Ammon's horn (tissue), 1 donor: ENCODE results near the gene TAF1.
A peak's percentile ranks its signal among the peaks of the same experiment; 100 is the strongest.
"Not testable (repeated sequence)": the region's sequence is repeated elsewhere in the genome, so short reads cannot be mapped to it uniquely, and the experiment has no call there.

Source experiments
- DNase-seq: peaks from one replicate; pipeline ENCODE4 v3.0.0-alpha.2; 2016; ENCODE audit warnings: low spot score

The TAF1 gene

DNA sequence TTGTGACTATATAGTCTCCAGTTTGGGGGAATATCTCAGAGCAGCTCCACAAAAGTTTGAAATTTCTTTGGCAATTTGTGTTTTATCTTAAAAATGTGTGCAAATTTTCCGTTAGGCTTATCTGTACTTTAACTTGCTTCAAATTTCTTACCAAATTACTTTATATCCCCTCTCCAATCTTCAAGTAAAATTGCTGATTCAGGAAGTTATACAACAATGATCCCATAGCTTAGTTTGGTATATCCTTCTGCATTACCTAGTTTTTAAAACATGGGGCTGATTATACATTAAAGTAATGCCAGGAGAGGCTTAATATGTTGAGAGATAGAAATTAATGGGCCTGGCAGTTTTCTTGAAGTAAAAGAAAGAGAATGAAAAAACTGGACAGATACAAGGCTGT lies 66.6 kb downstream of the TAF1 start:
- DNase-seq: no peak

DNA sequence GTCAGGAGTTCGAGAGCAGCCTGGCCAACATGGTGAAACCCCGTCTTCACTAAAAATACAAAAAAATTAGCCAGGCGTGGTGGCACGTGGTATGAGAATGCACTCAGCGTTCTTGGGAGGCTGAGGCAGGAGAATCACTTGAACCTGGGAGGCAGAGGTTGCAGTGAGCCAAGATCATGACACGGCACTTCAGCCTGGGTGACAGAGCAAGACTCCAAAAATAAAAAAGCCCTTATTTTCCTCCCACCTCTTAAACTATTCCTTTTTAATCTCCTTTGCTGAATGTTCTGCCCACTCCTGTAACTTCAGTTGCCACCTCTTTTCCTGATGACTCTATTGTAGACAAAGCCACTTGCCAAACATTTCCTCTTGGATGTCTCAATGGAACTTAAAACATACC lies 72.6 kb downstream of the TAF1 start:
- DNase-seq: no peak

DNA sequence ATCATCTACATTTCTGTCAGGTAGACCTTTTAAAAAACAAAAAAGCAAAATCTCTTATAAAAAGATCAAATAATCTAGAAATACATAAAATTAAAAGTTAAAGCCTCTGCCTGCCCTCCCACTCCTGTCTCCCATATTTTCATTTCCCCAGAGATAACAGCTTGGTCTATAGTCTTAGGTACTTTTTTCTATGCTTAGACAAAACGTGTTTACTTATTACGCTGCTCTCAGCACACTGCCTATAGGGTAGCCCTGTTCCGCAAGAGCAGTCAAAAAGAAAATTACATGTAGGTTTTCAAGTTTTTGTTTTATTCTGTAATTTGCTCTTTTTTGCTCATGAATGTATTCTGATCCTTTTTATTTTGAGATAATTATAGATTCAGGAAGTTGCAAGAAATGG lies 73.3 kb downstream of the TAF1 start:
- DNase-seq: no peak

DNA sequence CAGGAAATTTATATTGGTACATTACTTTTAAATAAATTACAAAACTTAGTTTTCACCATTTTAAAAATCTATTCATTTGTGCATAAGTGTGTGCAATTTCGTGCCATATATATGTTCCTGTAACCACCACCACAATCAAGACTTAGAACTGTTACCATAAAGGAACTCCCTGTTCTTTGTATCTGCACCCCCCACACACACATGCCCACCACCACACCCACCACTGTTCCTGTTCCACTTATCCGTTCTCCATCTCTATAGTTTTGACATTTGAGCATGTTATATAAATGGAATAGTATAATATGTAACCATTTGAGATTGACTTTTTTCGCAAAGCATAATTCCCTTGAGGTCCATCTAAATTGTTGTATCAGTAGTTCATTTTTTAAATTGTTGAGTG lies 73.7 kb downstream of the TAF1 start:
- no peak for DNase-seq

DNA sequence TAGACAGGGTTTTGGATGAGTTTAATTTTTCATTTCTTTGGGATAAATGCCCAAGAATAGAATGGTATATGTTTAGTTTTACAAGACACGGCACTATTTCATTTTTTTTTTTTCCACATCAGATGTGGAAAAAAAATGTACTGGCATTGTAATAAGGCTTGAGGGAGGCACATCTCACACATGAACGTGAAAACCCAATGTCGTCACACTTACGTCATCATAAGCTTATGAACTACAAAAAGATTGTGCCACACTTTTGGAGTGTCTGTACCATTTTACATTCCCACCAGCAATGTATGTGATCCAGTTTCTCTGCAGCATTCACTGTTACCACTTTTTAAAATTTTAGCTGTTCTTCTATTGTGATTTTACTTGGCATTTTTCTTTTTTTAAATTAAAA lies 74.2 kb downstream of the TAF1 start:
- DNase-seq: no peak

DNA sequence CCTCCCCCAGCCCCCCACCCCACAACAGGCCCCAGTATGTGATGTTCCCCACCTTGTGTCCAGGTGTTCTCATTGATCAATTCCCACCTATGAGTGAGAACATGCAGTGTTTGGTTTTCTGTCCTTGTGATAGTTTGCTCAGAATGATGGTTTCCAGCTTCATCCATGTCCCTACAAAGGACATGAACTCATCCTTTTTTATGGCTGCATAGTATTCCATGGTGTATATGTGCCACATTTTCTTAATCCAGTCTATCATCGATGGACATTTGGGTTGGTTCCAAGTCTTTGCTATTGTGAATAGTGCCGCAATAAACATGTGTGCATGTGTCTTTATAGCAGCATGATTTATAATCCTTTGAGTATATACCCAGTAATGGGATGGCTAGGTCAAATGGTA lies 75.7 kb downstream of the TAF1 start:
- DNase-seq: not testable (repeated sequence)

DNA sequence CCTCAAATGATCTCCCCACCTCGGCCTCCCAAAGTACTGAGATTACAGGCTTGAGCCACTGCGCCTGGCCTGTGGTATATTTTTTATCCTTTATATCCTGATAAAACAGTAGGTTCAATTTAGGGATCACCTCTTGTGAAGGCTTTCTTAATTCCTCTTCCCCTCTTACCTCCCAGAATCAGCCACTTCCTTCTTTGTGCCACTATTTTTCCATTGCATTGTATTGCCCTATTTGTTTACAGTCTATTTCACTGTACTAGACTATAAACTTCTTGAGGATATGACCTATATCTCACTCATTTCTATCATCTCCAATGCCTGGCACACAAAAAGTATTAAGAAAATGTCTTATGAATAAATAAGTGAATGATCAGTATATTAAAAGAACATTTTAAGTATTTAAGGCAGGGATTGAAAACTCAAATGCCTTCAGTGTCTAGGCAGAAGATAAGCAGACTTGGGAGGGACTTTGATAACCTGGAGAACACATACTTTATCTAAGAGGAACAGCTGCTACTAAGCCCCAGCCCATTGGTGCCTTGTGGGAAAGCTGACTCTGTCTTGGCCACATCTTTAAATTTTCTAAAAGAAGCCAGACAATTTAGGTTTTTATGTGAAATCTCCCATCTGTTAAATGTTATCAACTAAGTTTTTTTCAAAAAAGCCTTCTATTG lies 84.4 kb downstream of the TAF1 start:
- no peak for DNase-seq

DNA sequence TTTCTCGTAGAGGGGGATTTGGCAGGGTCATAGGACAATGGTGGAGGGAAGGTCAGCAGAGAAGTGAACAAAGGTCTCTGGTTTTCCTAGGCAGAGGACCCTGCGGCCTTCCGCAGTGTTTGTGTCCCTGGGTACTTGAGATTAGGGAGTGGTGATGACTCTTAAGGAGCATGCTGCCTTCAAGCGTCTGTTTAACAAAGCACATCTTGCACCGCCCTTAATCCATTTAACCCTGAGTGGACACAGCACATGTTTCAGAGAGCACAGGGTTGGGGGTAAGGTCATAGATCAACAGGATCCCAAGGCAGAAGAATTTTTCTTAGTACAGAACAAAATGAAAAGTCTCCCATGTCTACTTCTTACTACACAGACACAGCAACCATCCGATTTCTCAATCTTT lies 85.4 kb downstream of the TAF1 start:
- DNase-seq: not testable (repeated sequence)

DNA sequence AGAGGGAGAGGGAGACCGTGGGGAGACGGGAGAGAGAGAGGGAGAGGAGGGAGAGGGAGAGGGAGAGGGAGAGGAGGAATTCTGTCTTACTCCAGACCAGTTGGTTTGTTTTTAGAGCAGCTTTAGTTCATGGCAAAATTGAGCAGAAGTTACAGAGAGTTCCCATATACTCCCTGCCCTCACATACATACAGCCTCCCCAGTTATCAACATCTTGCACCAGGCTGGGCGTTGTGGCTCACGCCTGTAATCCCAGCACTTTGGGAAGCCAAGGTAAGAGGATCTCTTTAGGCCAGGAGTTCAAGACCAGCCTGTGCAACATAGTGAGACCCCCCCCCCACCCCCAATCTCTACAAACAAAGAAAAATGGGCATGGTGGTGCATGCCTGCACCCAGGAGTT lies 86.9 kb downstream of the TAF1 start:
- no peak for DNase-seq

DNA sequence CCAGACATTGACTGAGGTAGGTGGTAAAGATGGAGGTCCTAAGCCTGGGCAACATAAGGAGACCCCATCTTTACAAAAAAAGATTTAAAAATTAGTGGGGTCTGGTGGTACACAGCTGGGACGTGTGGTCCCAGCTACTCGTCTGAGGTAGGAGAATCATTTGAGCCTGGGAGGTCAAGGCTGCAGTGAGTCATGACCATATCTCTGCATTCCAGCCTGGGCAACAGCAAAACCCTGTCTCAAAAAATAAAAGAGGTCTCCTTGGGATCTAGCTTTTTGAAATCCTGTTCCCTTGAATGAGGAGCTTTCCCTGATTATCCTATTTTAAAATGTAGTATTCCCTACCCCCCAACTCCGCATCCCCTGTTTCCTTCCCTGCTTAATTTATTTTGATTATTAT lies 88.1 kb downstream of the TAF1 start:
- no peak for DNase-seq

DNA sequence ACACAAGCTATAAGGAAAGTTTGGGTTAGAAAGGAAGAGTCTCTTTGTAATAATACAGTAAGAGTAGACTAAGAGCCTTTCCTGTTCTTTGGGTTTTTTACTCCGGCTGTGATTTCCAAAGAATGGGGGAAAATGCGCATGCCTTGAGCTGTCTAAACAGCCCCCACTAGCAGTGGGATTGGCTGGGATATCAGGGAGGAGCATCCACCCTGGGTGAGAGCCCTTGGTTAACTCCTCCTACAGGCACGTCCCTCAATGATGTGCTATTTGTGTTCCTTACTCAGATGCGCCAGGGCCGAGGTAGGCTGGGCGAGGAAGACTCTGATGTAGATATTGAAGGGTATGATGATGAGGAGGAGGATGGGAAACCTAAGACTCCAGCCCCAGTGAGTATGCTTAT lies 92.7 kb downstream of the TAF1 start:
- DNase-seq: no peak

DNA sequence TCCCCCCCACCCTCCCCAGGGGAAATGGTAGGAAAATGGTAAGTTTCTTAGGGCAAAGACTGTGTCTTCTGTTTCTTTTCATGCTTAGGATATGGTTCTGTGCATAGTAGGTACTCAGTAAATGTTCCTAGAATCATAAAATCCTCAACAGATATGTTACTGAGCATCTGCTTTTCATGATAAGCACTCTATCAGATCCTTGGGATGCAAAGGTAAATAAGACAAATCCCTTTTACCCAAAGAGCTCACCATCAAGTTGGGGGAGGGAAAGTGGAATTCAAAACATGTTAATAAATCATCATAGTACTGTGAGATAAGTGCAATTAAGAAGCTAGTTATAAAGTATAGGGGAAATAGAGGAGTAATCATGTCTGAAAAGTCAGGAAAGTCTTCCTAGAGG lies 98.8 kb downstream of the TAF1 start:
- no peak for DNase-seq

DNA sequence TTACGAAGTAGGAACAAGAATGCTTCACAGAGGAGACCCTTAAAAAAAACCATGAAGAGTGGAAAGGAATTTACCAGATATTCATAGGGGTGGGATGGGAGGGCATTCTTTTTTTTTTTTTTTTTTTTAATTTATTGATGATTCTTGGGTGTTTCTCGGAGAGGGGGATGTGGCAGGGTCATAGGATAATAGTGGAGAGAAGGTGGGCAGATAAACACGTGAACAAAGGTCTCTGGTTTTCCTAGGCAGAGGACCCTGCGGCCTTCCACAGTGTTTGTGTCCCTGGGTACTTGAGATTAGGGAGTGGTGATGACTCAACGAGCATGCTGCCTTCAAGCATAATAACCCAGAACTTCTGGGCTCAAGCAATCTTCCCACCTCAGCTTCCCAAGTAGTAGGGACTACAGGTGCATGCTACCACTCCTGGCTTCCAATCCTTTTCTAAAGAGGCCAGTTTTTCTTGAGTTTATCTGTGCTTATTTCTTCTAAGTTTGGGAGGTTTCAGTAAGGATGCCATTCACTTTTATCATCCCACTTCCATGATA lies 100.9 kb downstream of the TAF1 start:
- no peak for DNase-seq

DNA sequence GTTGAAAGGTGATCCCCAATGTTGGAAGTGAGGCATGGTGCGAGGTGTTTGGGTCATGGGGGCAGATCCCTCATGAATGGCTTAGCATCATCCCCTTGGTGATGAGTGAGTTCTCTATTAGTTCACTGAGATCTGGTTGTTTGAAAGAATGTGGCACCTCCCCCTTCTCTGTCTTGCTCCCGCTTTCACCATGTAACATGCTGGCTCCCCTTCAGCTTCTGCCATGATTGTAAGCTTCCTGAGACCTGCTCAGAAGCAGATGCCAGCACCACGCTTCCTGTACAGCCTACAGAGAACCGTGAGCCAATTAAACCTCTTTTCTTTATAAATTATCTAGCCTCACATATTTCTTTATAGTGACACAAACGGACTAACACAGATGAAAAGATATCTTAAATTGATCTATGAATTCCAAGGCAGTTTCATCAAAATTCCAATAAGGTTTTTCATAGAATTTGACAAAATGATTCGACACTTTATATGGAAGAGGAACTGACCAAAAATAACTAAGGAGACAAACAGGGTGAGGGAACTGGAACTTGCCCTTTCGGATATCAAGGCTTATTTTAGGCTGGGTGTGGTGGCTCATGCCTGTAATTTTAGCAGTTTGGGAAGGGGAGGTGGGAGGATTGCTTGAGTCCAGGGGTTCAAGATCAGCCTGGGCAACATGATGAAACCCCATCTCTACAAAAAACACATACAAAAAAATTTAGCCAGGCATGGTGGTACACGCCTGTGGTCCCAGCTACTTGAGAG lies 109.8 kb downstream of the TAF1 start:
- DNase-seq: no peak

DNA sequence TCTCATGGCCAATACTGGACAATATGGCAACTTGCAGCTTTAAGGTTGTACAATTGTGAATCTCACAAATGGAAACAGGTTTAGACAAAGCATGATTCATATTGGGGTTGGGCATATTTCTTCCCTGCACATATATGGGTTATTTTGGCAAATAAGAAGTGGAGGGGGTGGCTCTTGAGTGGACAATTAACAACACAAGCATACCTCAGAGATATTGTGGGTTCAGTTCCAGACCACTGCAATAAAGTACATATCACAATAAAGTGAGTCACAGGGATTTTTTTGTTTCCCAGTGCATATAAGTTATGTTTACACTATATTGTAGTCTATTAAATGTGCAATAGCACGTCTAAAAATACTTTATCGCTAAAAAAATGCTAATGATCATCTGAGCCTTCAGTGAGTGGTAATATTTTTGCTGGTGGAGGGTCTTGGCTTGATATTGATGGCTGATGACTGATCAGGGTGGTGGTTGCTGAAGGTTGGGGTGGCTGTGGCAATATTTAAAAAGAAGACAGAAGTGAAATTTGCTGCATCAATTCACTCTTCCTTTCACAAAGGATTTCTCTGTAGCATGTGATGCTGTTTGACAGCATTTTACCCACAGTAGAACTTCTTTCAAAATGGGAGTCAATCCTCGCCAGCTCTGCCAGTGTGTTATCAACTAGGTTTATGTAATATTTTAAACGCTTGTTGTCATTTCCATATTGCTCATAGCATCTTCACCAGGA lies 116.2 kb downstream of the TAF1 start:
- DNase-seq: no peak

DNA sequence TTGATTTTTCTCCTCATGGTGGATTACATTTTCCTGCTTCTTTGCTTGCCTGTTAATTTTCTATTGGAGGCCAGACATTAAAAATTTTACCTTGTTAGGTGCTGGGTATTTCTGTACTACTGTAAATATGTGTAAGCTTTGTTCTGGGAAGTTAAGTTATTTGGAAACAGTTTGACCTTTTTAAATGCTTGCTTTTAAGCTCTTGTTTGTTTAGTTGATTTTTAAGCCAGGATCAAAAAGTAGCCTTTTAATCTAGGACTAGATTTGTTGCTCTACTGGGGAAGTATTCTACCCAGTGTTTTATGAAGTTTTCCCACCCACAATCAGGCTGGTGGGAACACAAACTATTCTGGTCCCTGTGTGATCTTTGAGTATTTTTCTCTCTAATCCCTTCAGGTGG lies 121.7 kb downstream of the TAF1 start:
- DNase-seq: no peak

DNA sequence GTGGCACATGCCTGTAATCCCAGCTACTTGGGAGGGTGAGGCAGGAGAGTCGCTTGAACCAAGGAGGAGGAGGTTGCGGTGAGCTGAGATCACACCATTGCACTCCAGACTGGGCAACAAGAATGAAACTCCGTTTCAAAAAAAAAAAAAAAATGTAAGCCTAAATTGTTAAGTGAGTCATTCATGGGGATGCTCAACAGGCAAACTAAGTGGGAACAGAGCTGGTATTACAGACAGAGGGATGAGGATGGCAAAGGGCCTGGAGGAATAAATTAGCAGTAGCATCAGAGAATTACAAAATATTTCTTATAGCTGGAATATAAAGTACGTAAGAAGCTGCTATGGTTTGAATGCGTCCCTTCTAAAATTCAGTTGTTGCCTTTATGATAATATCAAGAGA lies 123.4 kb downstream of the TAF1 start:
- DNase-seq: peak; percentile 10

DNA sequence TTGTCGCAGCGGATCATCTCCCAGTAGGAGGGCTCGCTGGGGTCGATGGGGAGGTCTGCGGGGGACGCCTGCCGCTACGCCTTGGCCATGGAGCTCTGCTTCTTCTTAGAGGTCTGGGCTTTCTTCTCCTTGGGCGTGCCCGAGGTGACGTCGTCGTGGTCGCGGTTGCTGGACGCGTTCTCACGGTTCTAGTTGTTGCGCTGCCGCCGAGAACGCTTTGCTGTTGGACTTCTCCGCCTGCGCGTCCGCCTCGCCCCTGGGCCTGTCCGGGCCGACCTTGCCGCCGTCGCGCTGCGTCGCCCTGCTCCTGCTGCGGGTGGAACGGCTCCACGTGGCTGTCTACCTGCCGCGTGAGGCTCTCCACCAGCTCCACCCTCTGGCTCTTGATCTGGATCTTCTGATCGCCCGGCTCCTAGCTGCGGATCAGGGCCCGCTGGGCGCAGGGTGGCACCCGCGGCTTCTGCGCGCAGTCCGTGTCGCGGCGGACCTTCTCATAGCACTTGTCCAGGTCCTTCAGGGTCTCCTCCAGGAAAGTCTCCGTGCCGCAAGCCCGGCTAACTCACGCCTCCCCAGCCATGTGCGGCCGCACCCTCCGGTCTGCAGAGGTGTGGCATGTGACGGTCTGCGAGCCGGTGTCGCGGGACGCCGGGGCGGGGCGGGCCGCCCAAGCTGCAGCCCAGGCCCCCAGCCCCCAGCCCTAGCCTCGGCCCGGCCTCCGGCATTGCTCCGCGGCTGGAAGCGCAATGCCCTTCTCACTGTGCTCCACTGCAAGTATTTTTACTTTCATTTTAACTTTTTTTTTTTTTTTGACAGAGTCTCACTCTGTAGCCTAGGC lies 126.3 kb downstream of the TAF1 start:
- peak; percentile 7 for DNase-seq

DNA sequence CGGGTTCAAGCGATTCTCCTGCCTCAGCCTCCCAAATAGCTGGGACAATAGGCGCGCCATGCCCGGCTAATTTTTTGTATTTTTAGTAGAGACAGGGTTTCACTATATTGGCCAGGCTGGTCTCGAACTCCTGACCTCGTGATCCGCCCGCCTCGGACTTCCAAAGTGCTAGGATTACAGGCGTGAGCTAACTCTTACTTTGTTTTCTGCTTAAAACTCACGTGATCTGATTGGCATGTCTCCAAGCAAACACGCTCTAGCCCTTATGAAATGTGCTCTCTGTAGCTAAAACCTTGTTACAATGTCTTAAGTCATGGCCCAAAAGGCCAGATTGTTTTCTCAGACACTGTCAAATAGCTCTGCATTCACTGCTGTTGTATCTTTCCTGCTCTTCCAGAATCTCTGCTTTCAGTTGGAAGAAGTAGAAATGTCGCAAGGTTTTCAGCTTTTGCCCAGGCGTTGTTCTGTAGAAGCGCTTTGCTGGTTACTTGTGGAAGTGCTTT lies 127.0 kb downstream of the TAF1 start:
- no peak for DNase-seq

DNA sequence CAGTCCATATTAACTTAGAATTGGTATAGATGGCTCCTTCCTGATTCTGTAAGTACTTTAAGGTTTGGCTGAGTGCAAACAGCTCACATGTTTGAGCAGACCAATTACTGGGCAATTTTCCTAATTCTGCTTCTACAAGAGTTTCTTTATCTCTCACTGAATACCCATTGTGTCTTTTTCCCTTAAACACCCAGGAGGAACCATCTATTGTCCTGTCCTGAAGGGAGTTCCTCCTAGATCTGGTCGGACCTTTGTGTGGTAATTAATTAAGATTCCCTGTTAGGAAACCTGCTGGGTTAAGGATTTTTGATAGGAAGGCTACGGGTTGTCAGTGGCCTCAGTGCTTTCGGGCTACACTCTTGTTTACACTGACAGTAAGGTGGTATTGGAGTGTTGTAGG lies 129.8 kb downstream of the TAF1 start:
- not testable (repeated sequence) for DNase-seq

DNA sequence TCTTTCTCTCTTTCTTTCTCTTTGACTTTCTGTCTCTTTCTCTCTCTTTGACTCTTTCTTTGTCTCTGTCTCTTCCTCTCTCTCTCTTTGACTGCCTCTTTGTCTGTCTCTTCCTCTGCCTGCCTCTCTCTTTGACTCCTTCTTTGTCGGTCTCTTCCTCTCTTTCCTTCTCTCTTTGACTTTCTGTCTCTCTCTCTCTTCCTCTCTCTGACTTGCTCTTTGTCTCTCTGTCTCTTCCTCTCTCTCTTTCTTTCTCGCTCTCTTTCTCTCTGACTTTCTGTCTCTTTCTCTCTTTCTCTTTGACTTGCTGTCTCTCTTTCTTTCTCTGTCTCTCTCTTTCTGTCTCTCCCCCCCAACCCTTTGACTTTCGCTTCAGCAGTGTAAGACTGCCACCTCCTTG lies 130.3 kb downstream of the TAF1 start:
- no peak for DNase-seq

DNA sequence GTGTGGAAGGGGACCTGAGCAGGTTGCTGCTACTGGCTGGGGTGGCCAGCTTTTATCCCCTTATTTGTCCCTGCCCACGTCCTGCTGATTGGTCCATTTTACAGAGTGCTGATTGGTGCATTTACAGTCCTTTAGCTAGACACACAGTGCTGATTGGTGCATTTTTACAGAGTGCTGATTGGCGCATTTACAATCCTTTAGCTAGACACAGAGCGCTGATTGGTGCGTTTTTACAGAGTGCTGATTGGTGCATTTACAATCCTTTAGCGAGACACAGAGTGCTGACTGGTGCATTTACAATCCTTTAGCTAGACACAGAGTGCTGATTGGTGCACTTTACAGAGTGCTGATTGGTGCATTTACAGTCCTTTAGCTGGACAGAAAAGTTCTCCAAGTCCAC lies 135.9 kb downstream of the TAF1 start:
- not testable (repeated sequence) for DNase-seq
